ENCODE data around the gene L3MBTL2.
"Not testable (repeated sequence)": the region's sequence is repeated elsewhere in the genome, so short reads cannot be mapped to it uniquely, and the experiment has no call there.

The L3MBTL2 gene

DNA sequence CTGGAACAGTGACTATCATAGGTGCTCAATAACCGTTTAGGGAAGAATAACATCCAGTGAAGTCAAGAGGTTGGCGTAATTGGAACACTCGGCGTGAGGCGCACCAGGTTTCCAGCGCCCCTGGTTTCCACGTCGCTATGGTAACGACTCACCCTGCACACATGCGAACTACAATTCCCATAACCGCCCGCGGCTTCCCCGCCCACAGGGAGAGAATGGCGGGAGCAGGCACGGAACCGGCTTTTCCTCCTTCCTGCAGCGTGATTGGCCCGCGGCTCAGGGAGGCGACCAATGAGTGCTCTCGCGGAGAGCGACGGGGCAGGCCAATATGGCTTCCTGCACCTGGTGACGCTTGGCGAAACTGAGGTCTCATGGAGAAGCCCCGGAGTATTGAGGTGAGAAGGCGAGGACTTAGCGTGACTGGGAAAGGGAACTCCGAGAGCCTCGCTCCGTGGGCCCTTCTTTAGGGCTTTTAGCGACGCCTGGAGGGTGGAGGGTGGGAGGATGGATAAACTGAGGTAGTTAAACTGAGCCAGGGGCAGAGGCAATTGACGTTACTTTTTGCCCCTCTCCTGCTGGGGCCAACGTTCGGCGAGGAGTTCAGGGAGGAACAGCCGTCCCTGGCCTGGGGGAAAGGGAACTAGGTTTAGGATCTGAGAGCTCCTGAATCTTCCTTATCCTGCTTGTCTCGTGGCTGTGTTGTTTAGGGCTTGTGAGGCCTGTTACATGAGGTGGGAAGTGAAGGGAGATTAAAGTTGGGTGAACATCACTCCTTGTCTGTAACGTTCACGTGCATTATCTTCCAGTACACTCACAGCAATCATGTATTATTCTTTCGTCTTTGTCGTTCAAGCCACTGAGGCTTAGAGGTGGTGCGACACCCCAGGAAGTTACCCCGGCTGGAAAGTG is at the start of gene L3MBTL2:
L3MBTL2 (plus strand) TSS at position 321 of the 909 bp plus-strand sequence; CDS start at position 372, 51 bp downstream.
- peaks cover 26% of the 10 kb centered on the region for H3K36me3 Mint-ChIP-seq (ENCODE audit: insufficient read depth)
- peaks cover 15% of the 10 kb centered on the region for H3K27me3 Mint-ChIP-seq
- DNase-seq (ENCODE audit: low spot score in 2 of 2) (peak; percentile 96 to 97), ATAC-seq (replicated peaks; ENCODE audit: extremely low read depth, poor library complexity, severe bottlenecking) (peak; percentile 100)
- H3K4me3 Mint-ChIP-seq: peak within 1 kb of the TSS; percentile 89
- H3K9me3 Mint-ChIP-seq: no peaks in the 10 kb centered on the region
- H3K27ac Mint-ChIP-seq (ENCODE audit: low read depth): peak within 1 kb of the TSS; percentile 87
- H3K4me1 Mint-ChIP-seq: peaks cover 29% of the 10 kb centered on the region

DNA sequence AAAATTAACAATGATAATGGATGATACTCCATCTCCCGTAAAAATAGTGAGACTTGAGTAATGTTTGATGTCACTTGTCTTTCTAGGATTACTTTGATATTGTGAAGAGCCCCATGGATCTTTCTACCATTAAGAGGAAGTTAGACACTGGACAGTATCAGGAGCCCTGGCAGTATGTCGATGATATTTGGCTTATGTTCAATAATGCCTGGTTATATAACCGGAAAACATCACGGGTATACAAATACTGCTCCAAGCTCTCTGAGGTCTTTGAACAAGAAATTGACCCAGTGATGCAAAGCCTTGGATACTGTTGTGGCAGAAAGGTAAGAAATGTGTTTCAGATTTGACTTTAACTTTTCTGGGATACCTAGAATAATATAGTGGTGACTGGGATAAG is 48.0 kb upstream of the L3MBTL2 start:
- no peak for ATAC-seq (replicated peaks; ENCODE audit: extremely low read depth, poor library complexity, severe bottlenecking)
- no peak for DNase-seq (ENCODE audit: low spot score in 2 of 2)
- Mint-ChIP-seq H3K27ac (ENCODE audit: low read depth) (no peak overlapping the region), H3K36me3 (ENCODE audit: insufficient read depth) (peaks cover 86% of the 10 kb centered on the region), H3K4me3 (no peak overlapping the region), H3K9me3 (no peaks in the 10 kb centered on the region), H3K4me1 (no peaks in the 10 kb centered on the region), H3K27me3 (no peaks in the 10 kb centered on the region)

DNA sequence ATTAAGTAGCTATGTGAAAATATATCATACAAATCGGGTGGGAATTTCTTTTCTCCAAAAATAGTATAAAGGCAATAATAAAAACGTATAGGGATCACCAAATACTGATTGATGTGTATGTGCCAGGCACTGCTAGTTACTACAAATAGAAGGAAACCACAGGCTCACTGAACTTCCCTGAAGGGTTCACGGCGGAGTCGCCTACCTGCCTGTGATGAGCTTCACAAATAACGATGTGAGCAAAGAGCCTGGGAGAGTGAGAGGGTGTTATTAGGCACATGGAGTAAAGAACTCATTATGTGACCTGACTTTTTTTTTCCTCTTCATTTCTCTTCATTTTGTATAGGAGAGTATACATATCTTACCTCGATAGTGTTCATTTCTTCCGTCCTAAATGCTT is 36.0 kb upstream of the L3MBTL2 start:
- H3K4me3 Mint-ChIP-seq: no peak overlapping the region
- H3K27me3 Mint-ChIP-seq: no peaks in the 10 kb centered on the region
- ATAC-seq (replicated peaks; ENCODE audit: extremely low read depth, poor library complexity, severe bottlenecking) (no peak), DNase-seq (ENCODE audit: low spot score in 2 of 2) (no peak)
- no peaks in the 10 kb centered on the region for H3K4me1 Mint-ChIP-seq
- H3K36me3 Mint-ChIP-seq (ENCODE audit: insufficient read depth): peaks cover 90% of the 10 kb centered on the region
- no peaks in the 10 kb centered on the region for H3K9me3 Mint-ChIP-seq
- no peak overlapping the region for H3K27ac Mint-ChIP-seq (ENCODE audit: low read depth)

DNA sequence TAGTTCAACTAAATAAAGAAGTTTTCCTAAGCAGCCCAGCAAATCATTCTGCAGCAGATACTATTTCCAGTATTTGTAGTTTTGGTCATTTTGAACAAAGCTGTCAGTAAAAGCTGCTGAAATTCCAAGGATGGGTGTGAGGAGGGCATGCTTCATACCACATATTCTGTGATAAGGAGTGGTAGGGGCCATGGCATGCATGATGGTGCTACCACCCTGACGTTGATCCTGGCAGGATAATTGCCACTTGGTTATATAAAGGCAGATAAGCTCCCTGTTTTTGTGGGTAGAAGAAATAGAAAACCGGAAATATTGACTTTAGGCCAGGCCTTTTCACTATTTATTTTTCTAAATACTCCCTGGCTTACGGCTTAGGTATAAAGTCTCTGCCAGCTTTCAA is 33.1 kb upstream of the L3MBTL2 start:
- Mint-ChIP-seq H3K36me3 (ENCODE audit: insufficient read depth) (peaks cover 86% of the 10 kb centered on the region), H3K27me3 (no peaks in the 10 kb centered on the region), H3K4me3 (no peak overlapping the region), H3K9me3 (no peaks in the 10 kb centered on the region), H3K27ac (ENCODE audit: low read depth) (no peak overlapping the region), H3K4me1 (no peaks in the 10 kb centered on the region)
- ATAC-seq (replicated peaks; ENCODE audit: extremely low read depth, poor library complexity, severe bottlenecking): no peak
- no peak for DNase-seq (ENCODE audit: low spot score in 2 of 2)

- Mint-ChIP-seq H3K27me3 (no peaks in the 10 kb centered on the region), H3K36me3 (ENCODE audit: insufficient read depth) (peaks cover 73% of the 10 kb centered on the region), H3K4me1 (peaks cover 6% of the 10 kb centered on the region), H3K9me3 (no peaks in the 10 kb centered on the region), H3K4me3 (no peak overlapping the region), H3K27ac (ENCODE audit: low read depth) (no peak overlapping the region)
- no peak for ATAC-seq (replicated peaks; ENCODE audit: extremely low read depth, poor library complexity, severe bottlenecking)
- DNase-seq (ENCODE audit: low spot score in 2 of 2): no peak
Observed at GRCh38 chr22:41175546-41175945, 29.6 kb upstream of the L3MBTL2 start.

GRCh38 chr22:41177040-41177621 is 28.0 kb upstream of the L3MBTL2 start:
- Mint-ChIP-seq H3K27me3 (no peaks in the 10 kb centered on the region), H3K27ac (ENCODE audit: low read depth) (no peak overlapping the region), H3K36me3 (ENCODE audit: insufficient read depth) (peaks cover 58% of the 10 kb centered on the region), H3K4me3 (no peak overlapping the region), H3K4me1 (peaks cover 12% of the 10 kb centered on the region), H3K9me3 (peaks cover 5% of the 10 kb centered on the region)
- ATAC-seq (replicated peaks; ENCODE audit: extremely low read depth, poor library complexity, severe bottlenecking): no peak
- DNase-seq (ENCODE audit: low spot score in 2 of 2): no peak

- H3K9me3 Mint-ChIP-seq: peaks cover 5% of the 10 kb centered on the region
- peak overlapping the region; percentile 36 for H3K4me3 Mint-ChIP-seq
- H3K4me1 Mint-ChIP-seq: peaks cover 12% of the 10 kb centered on the region
- DNase-seq (ENCODE audit: low spot score in 2 of 2) (no peak), ATAC-seq (replicated peaks; ENCODE audit: extremely low read depth, poor library complexity, severe bottlenecking) (no peak)
- H3K36me3 Mint-ChIP-seq (ENCODE audit: insufficient read depth): peaks cover 51% of the 10 kb centered on the region
- H3K27me3 Mint-ChIP-seq: no peaks in the 10 kb centered on the region
- H3K27ac Mint-ChIP-seq (ENCODE audit: low read depth): no peak overlapping the region
Observed at GRCh38 chr22:41177622-41178424, 27.3 kb upstream of the L3MBTL2 start.

DNA sequence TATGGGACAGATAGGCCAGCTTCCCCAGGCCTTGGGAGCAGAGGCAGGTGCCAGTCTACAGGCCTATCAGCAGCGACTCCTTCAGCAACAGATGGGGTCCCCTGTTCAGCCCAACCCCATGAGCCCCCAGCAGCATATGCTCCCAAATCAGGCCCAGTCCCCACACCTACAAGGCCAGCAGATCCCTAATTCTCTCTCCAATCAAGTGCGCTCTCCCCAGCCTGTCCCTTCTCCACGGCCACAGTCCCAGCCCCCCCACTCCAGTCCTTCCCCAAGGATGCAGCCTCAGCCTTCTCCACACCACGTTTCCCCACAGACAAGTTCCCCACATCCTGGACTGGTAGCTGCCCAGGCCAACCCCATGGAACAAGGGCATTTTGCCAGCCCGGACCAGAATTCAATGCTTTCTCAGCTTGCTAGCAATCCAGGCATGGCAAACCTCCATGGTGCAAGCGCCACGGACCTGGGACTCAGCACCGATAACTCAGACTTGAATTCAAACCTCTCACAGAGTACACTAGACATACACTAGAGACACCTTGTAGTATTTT is 26.6 kb upstream of the L3MBTL2 start:
- no peaks in the 10 kb centered on the region for H3K27me3 Mint-ChIP-seq
- peaks cover 5% of the 10 kb centered on the region for H3K9me3 Mint-ChIP-seq
- peaks cover 45% of the 10 kb centered on the region for H3K36me3 Mint-ChIP-seq (ENCODE audit: insufficient read depth)
- peak overlapping the region; percentile 36 for H3K4me3 Mint-ChIP-seq
- no peak for ATAC-seq (replicated peaks; ENCODE audit: extremely low read depth, poor library complexity, severe bottlenecking)
- H3K4me1 Mint-ChIP-seq: peaks cover 12% of the 10 kb centered on the region
- DNase-seq (ENCODE audit: low spot score in 2 of 2): no peak
- no peak overlapping the region for H3K27ac Mint-ChIP-seq (ENCODE audit: low read depth)

DNA sequence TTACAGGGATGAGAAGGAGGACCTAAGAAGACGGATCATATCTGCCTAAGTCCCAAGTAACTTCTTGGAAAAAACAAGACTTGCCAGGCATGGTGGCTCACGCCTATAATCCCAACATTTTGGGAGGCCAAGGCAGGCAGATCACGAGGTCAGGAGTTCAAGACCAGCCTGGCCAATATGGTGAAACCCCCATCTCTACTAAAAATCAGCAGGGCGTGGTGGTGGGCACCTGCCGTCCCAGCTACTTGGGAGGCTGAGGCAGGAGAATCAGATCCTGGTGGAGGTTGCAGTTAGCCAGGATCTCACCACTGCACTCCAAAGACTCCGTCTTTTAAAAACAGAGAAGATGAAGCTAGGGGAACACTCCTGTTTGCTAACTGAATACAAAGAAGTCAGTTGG is 24.8 kb upstream of the L3MBTL2 start:
- Mint-ChIP-seq H3K4me1 (peaks cover 12% of the 10 kb centered on the region), H3K36me3 (ENCODE audit: insufficient read depth) (peaks cover 30% of the 10 kb centered on the region)
- ATAC-seq (replicated peaks; ENCODE audit: extremely low read depth, poor library complexity, severe bottlenecking); DNase-seq (ENCODE audit: low spot score in 2 of 2); H3K27ac Mint-ChIP-seq (ENCODE audit: low read depth); H3K9me3 Mint-ChIP-seq; H3K4me3 Mint-ChIP-seq; H3K27me3 Mint-ChIP-seq: not testable (repeated sequence)

GRCh38 chr22:41180926-41181325 is 24.2 kb upstream of the L3MBTL2 start:
- ATAC-seq (replicated peaks; ENCODE audit: extremely low read depth, poor library complexity, severe bottlenecking) (no peak), DNase-seq (ENCODE audit: low spot score in 2 of 2) (no peak)
- Mint-ChIP-seq H3K27me3 (no peaks in the 10 kb centered on the region), H3K9me3 (peaks cover 5% of the 10 kb centered on the region), H3K4me3 (no peak overlapping the region), H3K27ac (ENCODE audit: low read depth) (peak overlapping the region; percentile 30), H3K36me3 (ENCODE audit: insufficient read depth) (peaks cover 25% of the 10 kb centered on the region), H3K4me1 (peaks cover 12% of the 10 kb centered on the region)

- Mint-ChIP-seq H3K4me1 (peaks cover 12% of the 10 kb centered on the region), H3K27ac (ENCODE audit: low read depth) (peak overlapping the region; percentile 30), H3K9me3 (peaks cover 5% of the 10 kb centered on the region), H3K27me3 (no peaks in the 10 kb centered on the region), H3K4me3 (no peak overlapping the region), H3K36me3 (ENCODE audit: insufficient read depth) (peaks cover 24% of the 10 kb centered on the region)
- ATAC-seq (replicated peaks; ENCODE audit: extremely low read depth, poor library complexity, severe bottlenecking) (no peak), DNase-seq (ENCODE audit: low spot score in 2 of 2) (no peak)
Observed at GRCh38 chr22:41181349-41182241, 23.5 kb upstream of the L3MBTL2 start.
